ENCODE data around the gene DNAJA3.

Gene DNAJA3

DNA sequence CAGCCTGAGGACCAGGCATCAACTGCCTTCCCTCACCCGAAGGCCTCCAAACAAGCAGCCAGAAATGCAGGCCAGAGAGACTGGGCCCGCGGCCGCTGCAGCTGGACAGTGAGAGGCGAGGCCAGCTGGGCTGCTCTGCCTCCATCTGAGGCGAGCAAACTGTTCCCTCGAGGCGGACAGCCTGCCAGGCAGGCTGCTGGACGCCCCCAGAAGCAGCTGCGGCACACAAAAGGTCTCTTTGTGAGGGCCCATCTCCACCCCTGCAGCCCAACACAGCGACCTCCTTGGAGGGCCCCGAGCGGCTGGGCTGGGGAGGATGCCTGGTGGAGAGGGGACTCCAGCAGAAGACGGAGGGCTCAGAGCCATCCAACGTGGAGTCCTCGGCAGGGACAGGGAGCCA, 14.0 kb upstream of the DNAJA3 start:
- DNase-seq (ENCODE audit: insufficient read length, low spot score) (no peak), FAIRE-seq (no peak)
- TF ChIP-seq, protein P1, sequence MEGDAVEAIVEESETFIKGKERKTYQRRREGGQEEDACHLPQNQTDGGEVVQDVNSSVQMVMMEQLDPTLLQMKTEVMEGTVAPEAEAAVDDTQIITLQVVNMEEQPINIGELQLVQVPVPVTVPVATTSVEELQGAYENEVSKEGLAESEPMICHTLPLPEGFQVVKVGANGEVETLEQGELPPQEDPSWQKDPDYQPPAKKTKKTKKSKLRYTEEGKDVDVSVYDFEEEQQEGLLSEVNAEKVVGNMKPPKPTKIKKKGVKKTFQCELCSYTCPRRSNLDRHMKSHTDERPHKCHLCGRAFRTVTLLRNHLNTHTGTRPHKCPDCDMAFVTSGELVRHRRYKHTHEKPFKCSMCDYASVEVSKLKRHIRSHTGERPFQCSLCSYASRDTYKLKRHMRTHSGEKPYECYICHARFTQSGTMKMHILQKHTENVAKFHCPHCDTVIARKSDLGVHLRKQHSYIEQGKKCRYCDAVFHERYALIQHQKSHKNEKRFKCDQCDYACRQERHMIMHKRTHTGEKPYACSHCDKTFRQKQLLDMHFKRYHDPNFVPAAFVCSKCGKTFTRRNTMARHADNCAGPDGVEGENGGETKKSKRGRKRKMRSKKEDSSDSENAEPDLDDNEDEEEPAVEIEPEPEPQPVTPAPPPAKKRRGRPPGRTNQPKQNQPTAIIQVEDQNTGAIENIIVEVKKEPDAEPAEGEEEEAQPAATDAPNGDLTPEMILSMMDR (IDR thresholded peaks at IDR 0.05; ENCODE audit: insufficient read depth, missing control alignments) = no peak

DNA sequence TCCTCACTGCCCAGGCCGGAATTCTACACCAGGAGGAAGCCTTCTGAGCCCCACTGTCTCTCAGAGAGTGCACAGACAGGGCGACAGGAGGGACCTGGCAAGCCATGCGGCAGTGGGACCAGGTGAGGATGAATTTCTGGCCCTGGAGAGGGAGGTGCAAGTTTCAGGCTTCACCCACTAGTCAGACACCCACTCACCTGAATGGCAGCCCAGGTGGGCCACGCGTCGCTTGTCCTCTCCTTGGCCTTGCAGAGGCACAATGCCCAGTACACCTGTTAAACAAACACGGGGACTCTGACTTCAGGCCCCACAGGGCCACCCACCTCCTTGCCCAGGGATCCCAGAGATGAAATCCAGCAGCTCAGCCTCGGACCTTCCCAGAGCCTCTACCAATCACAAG, 13.5 kb upstream of the DNAJA3 start:
- FAIRE-seq (no peak), DNase-seq (ENCODE audit: insufficient read length, low spot score) (no peak)
- TF ChIP-seq, protein P1 (IDR thresholded peaks at IDR 0.05; ENCODE audit: insufficient read depth, missing control alignments) = no peak

DNA sequence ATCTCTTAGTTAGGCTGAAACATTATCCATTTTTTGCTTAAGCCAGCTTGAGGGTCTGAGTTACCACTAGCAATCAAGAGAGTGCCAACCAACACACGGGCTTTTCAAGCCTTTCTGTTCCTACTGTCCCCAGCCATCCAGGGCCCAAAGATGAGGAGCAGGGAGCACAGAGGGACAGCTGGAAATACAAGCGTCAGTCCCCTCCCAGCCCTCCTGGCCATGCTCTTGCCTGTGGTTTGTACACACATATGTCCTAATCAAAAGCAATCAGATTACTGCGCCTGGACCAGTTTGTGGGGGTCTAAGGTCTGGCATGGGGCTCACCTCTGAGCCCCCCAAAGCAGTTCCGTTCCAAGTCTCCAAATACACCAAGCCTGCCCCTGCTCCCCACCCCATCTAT, 12.8 kb upstream of the DNAJA3 start:
- TF ChIP-seq, protein P1 (IDR thresholded peaks at IDR 0.05; ENCODE audit: insufficient read depth, missing control alignments) = no peak
- DNase-seq (ENCODE audit: insufficient read length, low spot score) = no peak
- FAIRE-seq = no peak

DNA sequence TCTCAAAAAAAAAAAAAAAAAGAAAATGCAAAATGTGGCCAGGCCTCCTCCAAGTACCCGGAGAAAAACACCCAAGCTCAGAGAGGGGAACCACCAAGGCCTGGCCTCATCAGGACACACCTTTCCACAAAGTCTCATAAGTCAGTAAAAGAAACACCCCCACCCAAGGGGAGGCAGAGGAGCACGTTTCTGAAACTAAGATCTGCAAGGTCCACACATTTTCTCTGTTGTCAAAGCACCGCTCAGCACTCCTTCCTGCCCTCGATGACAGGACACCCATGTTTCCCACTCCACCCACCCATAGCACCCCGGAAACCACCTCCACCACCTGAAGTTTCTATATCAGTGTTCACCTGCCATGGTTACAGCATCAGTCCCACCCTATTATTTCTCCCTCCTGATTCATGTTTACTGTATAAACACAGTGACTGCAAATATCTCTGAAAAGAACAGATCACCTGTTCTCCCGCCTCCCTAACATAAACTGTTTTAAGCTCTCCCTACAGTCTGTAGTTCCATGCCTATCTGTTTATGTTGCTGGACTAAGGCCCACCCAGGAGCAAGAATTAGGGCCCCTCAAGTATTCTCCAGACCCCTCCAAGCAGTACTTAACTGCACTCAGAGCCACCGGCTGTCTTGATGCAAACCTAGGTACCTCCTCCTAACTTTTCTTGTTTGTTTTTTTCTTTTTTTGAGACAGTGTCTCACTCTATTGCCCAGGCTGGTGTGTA, 11.3 kb upstream of the DNAJA3 start:
- FAIRE-seq = no peak
- TF ChIP-seq, protein P1 (IDR thresholded peaks at IDR 0.05; ENCODE audit: insufficient read depth, missing control alignments) = no peak
- DNase-seq (ENCODE audit: insufficient read length, low spot score) = no peak

DNA sequence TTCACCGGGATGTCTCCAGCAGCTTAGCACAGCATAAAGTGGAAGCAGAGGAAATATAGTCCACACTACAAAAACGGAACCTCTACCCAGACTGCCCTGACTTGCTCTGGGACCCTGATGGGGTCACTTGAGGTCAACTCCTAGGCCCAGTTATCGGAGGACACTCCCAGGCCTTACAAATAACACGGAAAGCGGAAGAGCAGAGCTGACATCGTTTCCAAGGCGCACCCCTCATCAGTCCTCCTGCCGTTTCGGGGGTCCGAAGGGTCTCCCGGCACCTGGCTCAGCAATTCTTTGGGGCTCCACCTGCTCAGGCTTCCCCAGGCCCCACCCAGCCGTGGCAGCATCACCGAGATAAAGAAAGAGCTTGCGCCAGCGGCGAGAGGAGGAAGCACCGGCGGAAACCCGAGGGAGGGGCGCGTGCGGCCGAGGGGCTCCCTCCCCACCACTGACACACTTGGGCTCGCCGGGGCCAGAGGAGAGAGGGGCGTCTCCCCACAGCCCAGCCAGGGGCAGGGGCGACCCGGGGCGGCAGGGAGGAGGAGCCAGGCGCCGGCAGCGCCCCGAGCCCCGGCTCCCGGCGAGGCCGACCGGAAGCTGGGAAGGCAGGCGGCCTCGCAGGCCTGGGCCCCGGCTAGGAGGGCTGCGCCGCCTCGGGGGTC, 10.0 kb upstream of the DNAJA3 start:
- no peak for DNase-seq (ENCODE audit: insufficient read length, low spot score)
- no peak for FAIRE-seq
- TF ChIP-seq, protein P1 (IDR thresholded peaks at IDR 0.05; ENCODE audit: insufficient read depth, missing control alignments) = no peak

DNA sequence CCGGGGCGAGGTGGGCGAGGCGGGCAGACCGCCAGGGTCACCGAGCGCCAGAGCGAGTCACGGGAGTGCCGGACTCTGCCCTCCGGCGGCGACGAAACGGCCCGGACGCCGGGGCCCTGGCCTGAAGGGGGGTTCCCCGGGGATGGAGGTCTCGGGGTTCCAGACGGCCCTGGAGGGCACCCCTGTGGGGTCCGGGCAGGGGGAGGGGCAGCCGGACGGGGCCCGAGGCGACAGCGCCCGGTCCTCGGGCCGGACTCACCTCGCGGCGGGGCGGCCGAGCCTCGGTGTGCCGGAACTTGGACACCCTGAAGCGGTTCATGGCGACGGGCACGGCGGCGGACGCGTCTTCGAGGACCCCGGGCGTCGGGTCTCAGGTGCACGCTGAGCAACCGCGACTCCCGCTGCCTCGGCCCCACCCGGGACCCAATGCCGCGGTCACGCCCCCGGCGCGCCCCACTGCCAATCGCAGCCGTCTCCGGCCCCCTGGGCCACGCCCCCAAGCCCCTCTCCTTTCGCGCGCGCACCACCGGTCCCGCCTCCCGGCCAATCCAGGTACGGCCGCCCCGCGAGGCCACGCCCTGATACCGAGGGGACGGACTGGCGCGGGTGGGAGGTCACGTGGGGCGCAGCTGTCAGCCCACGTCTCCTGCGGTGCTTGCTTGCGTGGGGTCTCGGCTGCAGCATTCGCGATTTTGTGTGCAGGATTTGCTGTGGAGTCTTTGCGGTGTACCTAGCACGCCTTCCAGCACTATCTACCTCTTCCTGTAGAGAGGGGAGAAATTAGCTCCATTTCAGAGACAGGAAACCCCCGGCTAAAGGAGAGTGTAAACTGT, 9.3 kb upstream of the DNAJA3 start, which contains the start of gene CORO7:
CORO7 (minus strand) TSS at position 397 of the 833 bp plus-strand sequence; CDS start at position 319, 78 bp downstream.
- no peak for FAIRE-seq

More for the DNA sequence above, 9.3 kb upstream of the DNAJA3 start, which contains the start of gene CORO7:
- TF ChIP-seq, protein P1 (IDR thresholded peaks at IDR 0.05; ENCODE audit: insufficient read depth, missing control alignments) = no peak
- DNase-seq (ENCODE audit: insufficient read length, low spot score) = peak; percentile 94

Measured in D721Med (cell line).